ENCODE measurements around the gene FTH1.

Gene FTH1

GRCh38 chr11:61928606-61929005 lies 38.8 kb downstream of the FTH1 start:
- Mint-ChIP-seq H3K4me1 (peaks cover 54% of the 10 kb centered on the region), H3K36me3 (ENCODE audit: low read depth) (no peaks in the 10 kb centered on the region), H3K27me3 (ENCODE audit: low read depth, poor library complexity) (peaks cover 13% of the 10 kb centered on the region), H3K27ac (no peak overlapping the region), H3K9me3 (peaks cover 36% of the 10 kb centered on the region), H3K4me3 (no peak overlapping the region)
- no peak for TF ChIP-seq CTCF (IDR thresholded peaks at IDR 0.05)
- DNase-seq: no peak

GRCh38 chr11:61927501-61927900 lies 39.9 kb downstream of the FTH1 start:
- peak overlapping the region; percentile 62 for H3K27ac Mint-ChIP-seq
- TF ChIP-seq CTCF (IDR thresholded peaks at IDR 0.05): no peak

GRCh38 chr11:61926235-61926634 lies 41.2 kb downstream of the FTH1 start:
- Mint-ChIP-seq H3K36me3 (ENCODE audit: low read depth) (no peaks in the 10 kb centered on the region), H3K27ac (no peak overlapping the region), H3K4me3 (no peak overlapping the region), H3K4me1 (peaks cover 70% of the 10 kb centered on the region), H3K9me3 (peaks cover 20% of the 10 kb centered on the region), H3K27me3 (ENCODE audit: low read depth, poor library complexity) (peaks cover 7% of the 10 kb centered on the region)
- DNase-seq: no peak
- TF ChIP-seq CTCF (IDR thresholded peaks at IDR 0.05): no peak

More at GRCh38 chr11:61927501-61927900, 39.9 kb downstream of the FTH1 start:
- Mint-ChIP-seq H3K4me1 (peaks cover 65% of the 10 kb centered on the region), H3K9me3 (peaks cover 28% of the 10 kb centered on the region), H3K27me3 (ENCODE audit: low read depth, poor library complexity) (peaks cover 11% of the 10 kb centered on the region), H3K36me3 (ENCODE audit: low read depth) (no peaks in the 10 kb centered on the region), H3K4me3 (no peak overlapping the region)
- DNase-seq: no peak

- H3K36me3 Mint-ChIP-seq (ENCODE audit: low read depth): no peaks in the 10 kb centered on the region
- no peak for DNase-seq
- peak overlapping the region; percentile 96 for H3K27ac Mint-ChIP-seq
- peaks cover 7% of the 10 kb centered on the region for H3K27me3 Mint-ChIP-seq (ENCODE audit: low read depth, poor library complexity)
- H3K4me3 Mint-ChIP-seq: no peak overlapping the region
- peaks cover 20% of the 10 kb centered on the region for H3K9me3 Mint-ChIP-seq
- peaks cover 67% of the 10 kb centered on the region for H3K4me1 Mint-ChIP-seq
- no peak for TF ChIP-seq CTCF (IDR thresholded peaks at IDR 0.05)
Observed at GRCh38 chr11:61925736-61926135, 41.7 kb downstream of the FTH1 start.

- H3K9me3 Mint-ChIP-seq: peaks cover 20% of the 10 kb centered on the region
- TF ChIP-seq CTCF (IDR thresholded peaks at IDR 0.05): no peak
- H3K4me1 Mint-ChIP-seq: peaks cover 81% of the 10 kb centered on the region
- H3K36me3 Mint-ChIP-seq (ENCODE audit: low read depth): no peaks in the 10 kb centered on the region
- DNase-seq: no peak
- peaks cover 9% of the 10 kb centered on the region for H3K27me3 Mint-ChIP-seq (ENCODE audit: low read depth, poor library complexity)
- H3K27ac Mint-ChIP-seq: peak overlapping the region; percentile 96
- peak overlapping the region; percentile 29 for H3K4me3 Mint-ChIP-seq
Observed at GRCh38 chr11:61924064-61924455, 43.4 kb downstream of the FTH1 start.

Data from nephron progenitor cell (in vitro differentiated cells).